KOPT-K1 (cell line): ENCODE measurements around the gene SMPD4.
"Not testable (repeated sequence)": the region's sequence is repeated elsewhere in the genome, so short reads cannot be mapped to it uniquely, and the experiment has no call there.

Experiments
- H3K27ac ChIP-seq: fragments of 200-600 bp; sonication (generic); 2 replicates; pipeline ENCODE4 v1.5.1; 2016; ENCODE audit warnings: antibody characterized with exemption, mild to moderate bottlenecking, low read depth, low read length; ENCODE audit not compliant: poor library complexity, severe bottlenecking
- H3K36me3 ChIP-seq: fragments of 200-600 bp; sonication (generic); 2 replicates; pipeline ENCODE4 v1.5.1; 2017; ENCODE audit warnings: antibody characterized with exemption, mild to moderate bottlenecking, low read length, moderate library complexity; ENCODE audit not compliant: insufficient read depth
- H3K9me3 ChIP-seq: fragments of 200-600 bp; sonication (generic); 2 replicates; pipeline ENCODE4 v1.5.1; 2017; ENCODE audit warnings: antibody characterized with exemption, low read length, mild to moderate bottlenecking; ENCODE audit not compliant: insufficient read depth, poor library complexity, severe bottlenecking

SMPD4 gene

DNA sequence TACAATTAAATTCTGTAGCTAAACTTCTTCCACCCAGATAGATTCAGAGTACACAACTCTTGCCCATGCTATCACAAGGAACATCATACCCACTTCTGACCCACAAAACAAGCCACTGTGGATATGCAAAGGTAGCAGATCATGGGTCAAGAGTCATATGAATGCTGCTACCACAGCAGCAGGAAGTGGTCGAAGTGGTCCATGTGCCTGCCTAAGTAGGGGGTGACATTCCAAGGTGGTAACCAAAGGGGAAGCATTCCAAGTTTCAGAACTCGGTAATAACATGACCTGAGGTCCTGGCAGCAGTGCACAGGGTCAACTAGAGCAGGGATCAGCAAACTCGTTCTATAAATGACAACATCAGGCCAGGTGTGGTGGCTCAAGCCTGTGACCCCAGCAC is 11.0 kb upstream of the SMPD4 start:
- not testable (repeated sequence) for H3K27ac ChIP-seq, H3K9me3 ChIP-seq
- peaks cover 27% of the 10 kb centered on the region; the same call in 1 of the 2 replicates for H3K36me3 ChIP-seq

DNA sequence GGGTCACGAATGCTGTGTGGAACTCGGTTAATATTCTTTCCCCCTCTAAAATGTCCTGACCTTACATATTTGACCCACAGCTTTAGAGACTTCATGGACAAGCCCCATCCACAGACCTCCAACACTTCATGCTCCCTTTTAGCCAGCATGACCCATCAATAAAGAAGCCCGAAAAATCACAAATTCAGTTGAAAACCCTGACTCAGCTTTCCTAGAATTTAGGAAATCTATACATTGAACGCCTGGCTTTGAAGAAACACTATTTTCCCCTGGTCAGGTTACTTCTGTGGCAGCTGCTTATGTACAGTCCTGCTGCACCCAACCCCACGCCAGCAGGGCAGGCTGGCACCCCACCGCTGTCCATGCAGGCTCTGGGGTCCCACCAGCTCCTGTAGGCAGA is 9.9 kb upstream of the SMPD4 start:
- H3K36me3 ChIP-seq, result peaks cover 33% of the 10 kb centered on the region; the same call in 1 of the 2 replicates
- H3K27ac ChIP-seq, H3K9me3 ChIP-seq: not testable (repeated sequence)

GRCh38 chr2:130190237-130190636 is 8.8 kb upstream of the SMPD4 start:
- Histone ChIP-seq H3K27ac (no peak overlapping the region), H3K36me3 (peaks cover 40% of the 10 kb centered on the region; the same call in 1 of the 2 replicates), H3K9me3 (no peaks in the 10 kb centered on the region)

DNA sequence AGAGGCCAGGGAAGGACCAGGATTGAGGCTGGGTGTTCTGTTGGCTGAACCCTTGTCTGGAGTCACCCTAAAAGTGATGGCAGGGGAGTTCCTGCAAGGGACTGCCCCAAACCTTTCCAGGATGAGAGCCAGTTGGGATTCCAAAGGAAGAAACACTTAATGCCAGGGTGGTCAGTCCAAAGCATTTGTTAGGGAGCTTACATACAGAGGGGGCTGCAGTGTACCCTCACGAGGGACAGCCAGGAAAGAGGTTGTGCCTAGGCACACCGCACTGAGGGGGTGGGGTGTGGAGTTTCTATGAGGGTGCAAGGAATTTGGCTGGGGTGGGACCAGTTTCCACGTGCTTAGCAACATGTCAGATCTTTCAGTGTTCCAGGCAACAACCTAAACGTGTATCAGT is 7.6 kb upstream of the SMPD4 start:
- peaks cover 49% of the 10 kb centered on the region for H3K36me3 ChIP-seq
- H3K27ac ChIP-seq, result not testable (repeated sequence)

DNA sequence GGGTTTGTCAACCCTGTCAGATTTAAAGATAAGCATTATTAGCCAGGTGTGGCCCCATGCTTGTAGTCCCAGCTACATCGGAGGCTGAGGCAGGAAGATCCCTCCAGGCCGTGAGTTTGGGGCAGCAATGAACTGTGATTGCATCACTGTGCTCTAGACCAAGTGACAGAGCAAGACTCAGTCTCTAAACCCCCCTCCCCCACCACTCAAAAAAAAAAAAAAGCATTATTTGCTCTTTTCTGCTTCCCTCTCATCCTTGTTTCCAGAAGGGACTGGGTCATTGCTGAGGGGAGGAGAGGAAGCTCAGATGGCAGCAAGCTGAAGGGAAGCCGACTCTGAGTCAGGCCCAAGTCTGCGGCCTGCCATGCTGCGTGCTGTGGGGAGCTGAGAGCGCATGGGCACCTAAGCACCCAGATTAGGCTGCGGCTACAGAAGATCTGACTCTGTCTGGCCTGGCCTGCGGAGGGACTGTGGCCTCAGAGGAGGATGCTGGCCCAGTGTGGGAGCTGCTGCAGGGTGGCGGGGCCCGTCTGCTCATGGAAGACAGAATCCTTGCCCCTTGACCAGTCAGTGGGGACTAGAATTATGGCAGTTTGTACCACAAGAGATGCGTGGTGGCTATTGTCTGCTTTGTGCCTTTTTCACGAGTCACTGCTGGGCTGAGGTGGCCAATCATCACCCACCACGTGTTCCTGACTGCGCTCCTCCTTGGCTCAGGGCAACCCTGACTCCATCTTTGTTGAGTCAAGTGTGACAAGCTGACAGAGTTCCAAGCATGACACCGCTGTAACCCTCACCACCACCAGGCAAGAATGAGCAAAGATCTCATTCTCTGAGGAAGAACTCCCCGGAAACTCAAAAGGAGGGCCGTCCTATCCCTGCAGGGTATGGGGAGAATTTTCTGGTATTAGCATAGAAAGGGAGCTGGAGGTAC is 6.7 kb upstream of the SMPD4 start:
- H3K27ac ChIP-seq, H3K9me3 ChIP-seq: not testable (repeated sequence)
- H3K36me3 ChIP-seq, result peaks cover 52% of the 10 kb centered on the region

More for the DNA sequence above, 7.6 kb upstream of the SMPD4 start:
- not testable (repeated sequence) for H3K9me3 ChIP-seq

DNA sequence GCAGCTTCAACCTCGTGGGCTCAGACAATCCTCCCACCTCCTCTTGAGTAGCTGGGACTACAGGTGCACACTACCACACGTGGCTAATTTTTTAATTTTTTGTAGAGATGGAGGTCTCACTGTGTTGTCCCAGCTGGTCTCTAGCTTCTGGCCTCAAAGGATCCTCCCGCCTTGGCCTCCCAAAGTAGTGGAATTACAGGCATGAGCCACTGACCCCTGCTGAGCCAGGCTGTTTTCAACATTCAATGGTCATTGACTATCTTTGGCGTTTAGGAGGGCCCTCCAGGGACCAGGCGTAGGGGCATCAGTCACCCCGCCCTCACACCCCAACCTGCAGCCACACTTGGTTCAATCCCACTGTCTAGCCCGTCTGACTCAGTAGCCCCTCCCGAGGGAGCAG is 5.9 kb upstream of the SMPD4 start:
- peaks cover 52% of the 10 kb centered on the region for H3K36me3 ChIP-seq

DNA sequence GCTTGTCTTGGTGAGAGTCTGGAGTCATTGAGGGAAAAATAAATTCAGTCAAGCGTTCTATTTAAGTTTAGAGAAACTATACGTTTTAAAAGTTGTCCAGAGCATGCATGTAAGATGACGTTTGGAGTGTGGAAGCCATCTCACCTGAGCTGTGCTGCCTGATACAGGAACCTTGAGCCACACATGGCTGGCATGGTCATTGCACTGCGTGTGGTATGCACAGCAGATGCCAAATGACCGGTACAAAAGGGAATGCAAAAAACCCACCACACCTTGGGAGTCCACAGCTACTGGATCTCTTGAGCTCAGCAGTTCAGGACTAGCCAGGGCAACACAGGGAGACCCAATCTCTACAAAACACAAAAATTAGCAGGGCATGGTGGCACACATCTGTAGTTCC is 5.0 kb upstream of the SMPD4 start:
- no peak overlapping the region for H3K27ac ChIP-seq
- peaks cover 52% of the 10 kb centered on the region for H3K36me3 ChIP-seq
- H3K9me3 ChIP-seq, result no peaks in the 10 kb centered on the region

More for the DNA sequence above, 5.9 kb upstream of the SMPD4 start:
- H3K27ac ChIP-seq, result no peak overlapping the region
- H3K9me3 ChIP-seq, result no peaks in the 10 kb centered on the region

DNA sequence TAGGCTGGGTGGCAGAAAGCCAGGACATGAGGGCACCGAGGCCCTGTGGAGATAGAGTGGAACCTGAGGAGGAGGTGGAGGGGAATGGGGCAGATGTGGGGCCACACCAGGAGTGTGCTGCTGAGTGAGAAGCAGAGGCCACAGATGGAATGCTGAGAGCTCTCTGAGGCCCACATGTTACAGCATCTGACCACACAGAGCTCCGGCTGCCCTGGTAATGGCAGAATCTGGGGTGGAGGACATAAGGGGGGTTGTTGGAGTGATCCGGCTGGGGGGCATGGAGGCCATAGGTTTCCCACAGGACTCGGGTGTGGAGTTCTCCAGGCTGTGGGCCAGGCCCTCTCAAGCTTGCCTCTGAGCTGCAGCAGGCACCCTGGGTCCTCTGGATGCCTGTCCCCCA is 4.5 kb upstream of the SMPD4 start:
- Histone ChIP-seq H3K9me3 (no peaks in the 10 kb centered on the region), H3K27ac (no peak overlapping the region), H3K36me3 (peaks cover 49% of the 10 kb centered on the region)

GRCh38 chr2:130185436-130185835 is 4.0 kb upstream of the SMPD4 start:
- Histone ChIP-seq H3K9me3 (no peaks in the 10 kb centered on the region), H3K36me3 (peaks cover 44% of the 10 kb centered on the region), H3K27ac (no peak overlapping the region)

GRCh38 chr2:130183512-130184373 is 2.3 kb upstream of the SMPD4 start:
- Histone ChIP-seq H3K9me3 (no peaks in the 10 kb centered on the region), H3K27ac (peak overlapping the region; percentile 97), H3K36me3 (peaks cover 35% of the 10 kb centered on the region)

DNA sequence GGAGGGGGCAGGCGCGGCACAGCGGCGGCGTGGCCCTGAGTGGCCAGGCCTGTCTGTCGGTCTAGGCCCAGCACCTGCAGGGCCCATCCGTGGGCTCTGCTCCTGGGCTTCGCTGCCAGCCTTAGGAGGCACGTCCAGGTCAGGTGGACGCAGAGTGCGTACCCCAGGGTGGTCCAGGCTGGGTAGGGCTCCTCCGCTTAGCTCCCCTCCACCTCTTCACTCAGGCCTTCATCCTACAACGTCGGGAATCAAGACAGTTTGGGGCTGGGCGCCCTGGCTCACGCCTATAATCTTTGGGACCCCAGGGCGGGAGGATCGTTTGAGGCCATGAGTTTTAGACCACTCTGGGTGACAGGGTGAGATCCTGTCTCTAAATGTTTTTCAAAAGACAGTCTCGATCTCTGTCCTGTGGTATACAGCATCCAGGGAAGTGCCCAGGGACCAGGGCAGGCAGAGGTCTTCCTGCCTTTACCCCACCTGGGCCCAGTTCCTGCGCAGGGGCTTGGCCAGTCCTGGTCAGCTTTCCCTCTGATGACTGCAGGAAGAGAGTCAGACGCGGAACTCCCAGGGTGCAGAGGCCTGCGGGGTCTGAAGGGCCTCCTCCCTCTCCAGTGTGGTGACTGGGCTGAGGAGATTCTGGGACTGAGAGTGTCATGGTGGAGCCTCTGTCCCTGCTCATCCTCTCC is 1.6 kb upstream of the SMPD4 start:
- H3K27ac ChIP-seq, result peak overlapping the region; percentile 97

DNA sequence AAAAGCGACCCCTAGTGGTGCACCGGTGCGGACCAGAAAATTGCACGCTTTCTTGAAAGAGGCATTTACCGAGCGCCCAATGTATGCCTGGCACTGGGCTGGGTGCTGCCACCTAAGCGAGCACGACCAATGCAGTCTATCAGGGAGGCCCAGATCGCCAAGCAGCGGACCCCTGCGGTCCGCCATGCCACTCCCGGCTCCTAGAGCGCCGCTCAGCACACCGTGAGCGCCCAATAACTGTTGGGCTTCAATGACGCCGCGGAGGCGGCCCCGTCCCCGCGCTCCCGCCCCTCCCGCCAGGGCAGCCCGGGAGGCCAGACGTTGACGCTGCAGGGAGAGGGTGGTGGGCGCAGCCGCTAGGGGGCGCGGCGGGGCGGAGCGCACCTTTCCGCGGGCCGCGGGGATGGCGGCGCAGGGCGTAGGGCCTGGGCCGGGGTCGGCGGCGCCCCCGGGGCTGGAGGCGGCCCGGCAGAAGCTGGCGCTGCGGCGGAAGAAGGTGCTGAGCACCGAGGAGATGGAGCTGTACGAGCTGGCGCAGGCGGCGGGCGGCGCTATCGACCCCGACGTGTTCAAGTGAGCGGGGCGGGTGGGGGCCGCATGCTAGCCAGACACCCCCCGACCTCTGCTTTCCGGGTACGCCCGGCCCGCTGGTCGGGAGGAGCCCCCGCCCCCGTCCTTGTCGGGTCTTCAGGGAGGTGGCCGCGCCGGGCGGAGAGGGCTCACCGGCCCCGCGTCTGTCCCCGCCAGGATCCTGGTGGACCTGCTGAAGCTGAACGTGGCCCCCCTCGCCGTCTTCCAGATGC is 679 bp upstream of the SMPD4 start, which contains the start of gene MZT2B:
TSS of gene MZT2B (plus strand) at position 383 of the 803 bp plus-strand sequence. CDS start at position 404, 21 bp downstream.
- Histone ChIP-seq H3K36me3 (peaks cover 41% of the 10 kb centered on the region), H3K27ac (peak within 1 kb of the TSS; percentile 97)
- H3K9me3 ChIP-seq, result not testable (repeated sequence)

More for the DNA sequence above, 1.6 kb upstream of the SMPD4 start:
- H3K36me3 ChIP-seq, result peaks cover 33% of the 10 kb centered on the region
- not testable (repeated sequence) for H3K9me3 ChIP-seq

- Histone ChIP-seq H3K36me3 (peaks cover 40% of the 10 kb centered on the region), H3K27ac (peak overlapping the region; percentile 97)
- H3K9me3 ChIP-seq, result not testable (repeated sequence)
Measured at GRCh38 chr2:130180404-130181324, 738 bp downstream of the SMPD4 start.
